ENCODE results near the gene FGF22.

DNA sequence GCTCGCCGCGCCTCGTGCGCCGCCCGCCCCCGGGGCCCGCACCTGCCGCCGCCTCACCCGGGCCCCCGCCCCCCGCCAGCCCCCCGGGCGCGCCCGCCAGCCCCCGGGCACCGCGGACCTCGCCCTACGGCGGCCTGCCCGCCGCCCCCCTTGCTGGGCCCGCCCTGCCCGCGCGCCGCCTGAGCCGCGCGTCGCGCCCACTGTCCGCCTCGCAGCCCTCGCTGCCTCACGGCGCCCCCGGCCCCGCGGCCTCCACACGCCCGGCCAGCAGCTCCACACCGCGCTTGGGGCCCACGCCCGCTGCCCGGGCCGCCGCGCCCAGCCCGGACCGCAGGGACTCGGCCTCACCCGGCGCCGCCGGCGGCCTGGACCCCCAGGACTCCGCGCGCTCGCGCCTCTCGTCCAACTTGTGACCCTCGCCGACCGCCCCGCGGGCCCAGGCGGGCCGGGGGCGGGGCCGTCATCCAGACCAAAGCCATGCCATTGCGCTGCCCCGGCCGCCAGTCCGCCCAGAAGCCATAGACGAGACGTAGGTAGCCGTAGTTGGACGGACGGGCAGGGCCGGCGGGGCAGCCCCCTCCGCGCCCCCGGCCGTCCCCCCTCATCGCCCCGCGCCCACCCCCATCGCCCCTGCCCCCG, 23.5 kb upstream of the FGF22 start:
- TF ChIP-seq, protein P1, sequence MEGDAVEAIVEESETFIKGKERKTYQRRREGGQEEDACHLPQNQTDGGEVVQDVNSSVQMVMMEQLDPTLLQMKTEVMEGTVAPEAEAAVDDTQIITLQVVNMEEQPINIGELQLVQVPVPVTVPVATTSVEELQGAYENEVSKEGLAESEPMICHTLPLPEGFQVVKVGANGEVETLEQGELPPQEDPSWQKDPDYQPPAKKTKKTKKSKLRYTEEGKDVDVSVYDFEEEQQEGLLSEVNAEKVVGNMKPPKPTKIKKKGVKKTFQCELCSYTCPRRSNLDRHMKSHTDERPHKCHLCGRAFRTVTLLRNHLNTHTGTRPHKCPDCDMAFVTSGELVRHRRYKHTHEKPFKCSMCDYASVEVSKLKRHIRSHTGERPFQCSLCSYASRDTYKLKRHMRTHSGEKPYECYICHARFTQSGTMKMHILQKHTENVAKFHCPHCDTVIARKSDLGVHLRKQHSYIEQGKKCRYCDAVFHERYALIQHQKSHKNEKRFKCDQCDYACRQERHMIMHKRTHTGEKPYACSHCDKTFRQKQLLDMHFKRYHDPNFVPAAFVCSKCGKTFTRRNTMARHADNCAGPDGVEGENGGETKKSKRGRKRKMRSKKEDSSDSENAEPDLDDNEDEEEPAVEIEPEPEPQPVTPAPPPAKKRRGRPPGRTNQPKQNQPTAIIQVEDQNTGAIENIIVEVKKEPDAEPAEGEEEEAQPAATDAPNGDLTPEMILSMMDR (IDR thresholded peaks at IDR 0.05; ENCODE audit: borderline replicate concordance, extremely low read depth, low read length, poor library complexity, severe bottlenecking) = no peak
- no peak for TF ChIP-seq EZH2 (IDR thresholded peaks at IDR 0.05; ENCODE audit: borderline replicate concordance, low read depth, low read length, severe bottlenecking)
